NCI-H187 (cell line): ENCODE results near the gene NGEF.
"Not testable (repeated sequence)": the region's sequence is repeated elsewhere in the genome, so short reads cannot be mapped to it uniquely, and the experiment has no call there.

Source experiments
- DNase-seq, 2 experiments: peaks; one replicate each; lab custom pipeline; 2025; lab: John Stamatoyannopoulos, UW

The NGEF gene

DNA sequence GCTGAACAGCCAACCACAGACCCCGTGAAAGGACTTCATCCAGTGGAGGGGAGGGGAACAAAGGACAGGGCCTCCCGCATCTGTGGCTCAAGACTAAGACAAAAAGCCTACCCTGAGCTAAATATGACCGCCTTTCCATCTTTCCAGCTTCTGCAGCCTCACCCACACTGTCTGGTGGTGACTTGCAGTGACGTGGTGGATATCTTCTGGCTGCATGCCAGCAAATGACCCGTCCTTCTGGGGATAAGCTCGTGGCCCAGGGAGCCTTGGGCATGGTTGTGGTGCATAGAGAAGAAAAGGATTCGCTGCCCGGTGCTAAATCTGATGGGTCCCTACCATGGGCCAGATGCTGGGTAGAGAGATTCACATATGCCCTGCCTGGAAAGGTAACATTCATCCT is 8.7 kb upstream of the NGEF start:
- no peak for DNase-seq

DNA sequence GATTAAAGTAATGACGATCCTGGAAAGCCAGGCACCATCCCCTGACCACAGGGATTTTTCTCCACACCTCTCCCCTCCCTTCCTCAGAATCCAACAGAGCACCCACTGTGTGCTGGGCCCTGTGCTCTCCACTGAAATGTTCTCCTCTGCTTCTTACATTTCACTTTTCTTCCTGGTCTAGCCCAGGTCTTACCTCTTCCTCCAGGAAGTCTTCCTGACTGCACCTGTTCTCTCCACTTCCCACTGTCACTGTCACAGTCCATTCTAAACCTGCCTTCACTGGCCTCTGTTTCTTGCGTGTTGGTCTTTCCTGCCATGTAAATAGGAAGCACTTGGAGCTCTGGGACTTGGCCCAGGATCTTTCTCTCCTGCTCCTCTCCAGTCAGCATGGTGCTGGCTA is 7.4 kb upstream of the NGEF start:
- DNase-seq, result no peak

- not testable (repeated sequence) for DNase-seq
Measured at GRCh38 chr2:233019610-233020009, 6.6 kb upstream of the NGEF start.

- DNase-seq, result no peak
Measured at GRCh38 chr2:233017947-233018346, 4.9 kb upstream of the NGEF start.

GRCh38 chr2:233015019-233015645 is 2.1 kb upstream of the NGEF start:
- DNase-seq, result no peak

DNA sequence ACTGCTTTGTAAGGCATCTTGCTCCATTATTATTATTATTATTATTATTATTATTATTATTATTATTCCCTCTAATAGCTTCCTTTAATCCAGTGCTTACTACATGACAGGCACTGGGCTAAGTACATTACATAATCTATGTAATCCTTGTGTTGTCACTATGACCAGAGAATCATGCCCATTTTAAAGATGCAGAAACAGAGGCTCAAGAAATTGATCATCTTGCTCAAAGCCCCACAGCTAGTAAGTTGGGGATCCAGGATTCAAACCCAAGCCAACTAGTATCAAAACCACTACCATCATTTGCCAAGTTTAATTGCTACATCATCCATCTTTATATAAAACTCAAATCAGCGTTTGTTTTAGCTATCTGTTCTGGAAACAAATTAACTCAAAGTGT is 594 bp upstream of the NGEF start:
- no peak for DNase-seq

- no peak for DNase-seq
Measured at GRCh38 chr2:233012301-233012971, 620 bp downstream of the NGEF start.

DNA sequence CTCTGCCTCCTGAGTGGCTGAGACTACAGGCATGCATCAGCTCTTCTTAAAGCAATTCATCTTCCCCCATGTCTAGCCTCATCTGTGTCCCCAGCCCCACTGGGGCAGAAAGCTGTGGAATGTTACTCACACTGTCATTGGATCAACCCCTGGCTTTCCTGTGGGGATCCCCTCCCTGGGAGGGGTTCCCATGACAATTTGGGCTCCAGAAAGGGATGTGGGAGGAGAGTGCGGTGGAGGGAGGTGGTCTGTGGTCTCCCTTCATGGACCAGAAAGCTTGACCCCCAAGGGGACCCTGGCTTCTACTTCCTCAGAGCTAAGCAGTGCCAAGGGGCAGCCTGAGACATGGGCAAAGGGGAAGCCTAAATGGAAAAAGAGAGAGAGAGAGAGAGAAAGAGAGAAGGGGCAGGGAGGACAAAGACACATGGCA is 1.3 kb downstream of the NGEF start:
- DNase-seq, result no peak

- no peak for DNase-seq
Measured at GRCh38 chr2:233011268-233011650, 1.8 kb downstream of the NGEF start.

DNA sequence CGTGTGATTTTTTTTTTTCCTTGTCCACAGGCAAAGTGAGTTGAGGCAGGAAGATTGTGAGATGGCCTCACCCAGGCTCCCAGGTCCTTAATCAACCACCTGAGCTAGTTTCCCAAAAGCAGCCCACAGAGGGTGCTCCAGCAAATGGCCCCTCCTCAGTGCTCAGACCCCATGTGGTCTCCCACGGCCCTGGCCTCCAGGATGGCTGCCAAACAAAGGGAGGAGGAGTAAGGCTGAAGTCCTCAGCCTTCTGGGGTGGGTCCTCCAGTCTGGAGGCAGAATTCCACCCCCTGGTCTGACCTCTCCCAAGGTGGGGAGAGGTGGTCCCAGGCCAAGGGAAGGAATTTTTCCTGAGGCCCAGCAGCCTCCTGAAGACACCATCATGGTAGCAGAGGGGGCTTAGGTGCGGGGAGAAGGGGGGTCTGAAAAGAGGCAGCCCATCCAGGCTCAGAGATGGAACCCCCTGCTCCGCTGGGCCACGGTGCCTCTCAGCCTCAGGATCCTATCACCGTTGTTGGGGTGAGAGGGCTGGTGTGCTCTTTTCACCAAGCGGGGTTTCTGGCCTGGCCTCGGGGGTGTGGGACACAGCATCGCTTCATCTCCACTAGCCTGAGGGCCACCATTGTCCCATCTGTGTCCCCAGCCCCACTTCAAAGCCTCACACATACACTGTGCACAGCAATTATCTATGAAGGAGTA is 2.3 kb downstream of the NGEF start:
- DNase-seq, result no peak

- DNase-seq, result no peak
Measured at GRCh38 chr2:233009661-233010060, 3.4 kb downstream of the NGEF start.

- no peak for DNase-seq
Measured at GRCh38 chr2:233007739-233008138, 5.3 kb downstream of the NGEF start.

- no peak for DNase-seq
Measured at GRCh38 chr2:233007270-233007669, 5.8 kb downstream of the NGEF start.

DNA sequence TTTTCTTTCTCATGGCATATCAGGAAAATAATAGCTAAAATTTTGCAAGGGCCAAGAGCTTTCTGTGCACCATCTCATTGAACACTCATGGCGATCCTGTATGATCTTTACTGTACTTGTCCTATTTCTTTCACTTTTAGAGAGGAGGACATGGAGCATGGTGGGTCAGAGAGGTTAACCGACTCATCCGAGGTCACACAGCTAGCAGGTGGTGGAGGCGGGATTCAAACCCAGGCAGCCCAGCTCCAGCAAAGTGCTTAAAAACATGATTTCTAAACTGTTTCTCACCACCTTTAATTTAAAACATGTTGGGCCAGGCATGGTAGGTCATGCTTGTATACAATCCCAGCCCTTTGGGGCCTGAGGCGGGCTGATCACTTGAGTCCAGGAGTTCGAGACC is 6.4 kb downstream of the NGEF start:
- no peak for DNase-seq

DNA sequence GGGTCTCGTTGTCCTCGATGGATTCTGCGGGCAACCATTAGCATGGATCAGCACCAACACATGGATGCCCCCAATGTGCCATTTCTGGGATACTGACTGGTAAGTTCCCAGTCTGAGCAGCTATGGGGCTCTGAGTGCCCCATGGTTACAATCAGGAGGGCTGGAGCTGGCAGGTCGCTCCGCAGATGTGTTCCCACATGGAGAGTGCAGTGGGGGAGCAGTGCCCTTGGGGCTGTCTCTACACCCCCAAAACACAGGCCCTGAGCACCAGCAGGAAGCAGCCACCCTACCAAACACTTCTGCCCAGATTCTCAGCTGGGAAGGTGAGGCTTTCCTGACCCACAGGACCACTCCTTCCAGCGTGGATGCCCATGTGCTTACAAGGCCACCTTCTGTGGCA is 8.0 kb downstream of the NGEF start:
- DNase-seq, result no peak

DNA sequence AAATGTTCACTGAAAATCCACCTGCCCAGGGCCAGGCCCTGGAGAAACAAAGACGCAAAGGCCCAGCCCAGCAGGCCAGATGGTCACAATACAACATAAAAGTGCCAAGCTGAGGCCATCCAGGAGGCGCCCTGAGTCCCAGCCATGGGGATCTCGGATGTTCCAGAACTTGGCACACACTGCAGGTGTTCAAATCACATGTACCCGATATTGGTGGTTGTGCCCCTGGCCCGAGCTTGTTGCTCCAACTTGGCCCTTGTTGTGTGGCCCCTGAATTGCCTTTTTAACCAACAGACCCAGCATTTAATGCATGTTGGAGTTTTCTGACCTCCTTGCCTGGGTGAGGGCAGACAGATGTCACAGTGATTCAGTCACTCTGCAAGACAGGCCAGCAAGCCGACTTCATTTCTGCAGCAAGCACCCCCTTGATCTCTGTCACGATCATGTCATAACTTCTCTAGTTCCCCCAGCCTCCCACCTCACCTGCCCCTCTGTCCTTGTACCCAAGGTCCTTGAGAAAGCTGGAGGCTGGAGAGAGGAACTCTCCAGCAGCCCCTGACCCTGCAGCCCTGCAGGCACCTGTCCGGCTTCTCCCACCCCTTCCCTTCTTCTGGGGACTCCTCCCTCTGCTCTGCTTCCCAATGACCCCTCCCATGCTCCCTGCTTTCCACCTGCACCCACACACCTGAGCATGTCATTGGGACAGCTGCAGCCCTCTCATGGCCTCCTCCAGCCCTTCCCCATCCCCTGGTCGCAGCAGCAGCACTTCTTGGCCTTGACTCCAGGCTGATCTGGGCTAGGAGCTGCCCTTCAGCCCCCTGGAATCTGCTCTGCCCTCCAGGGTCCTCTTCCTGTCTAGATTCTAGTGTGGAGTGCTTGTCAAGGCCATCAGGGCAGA is 9.1 kb downstream of the NGEF start:
- no peak for DNase-seq

GRCh38 chr2:233002829-233003657 is 10.0 kb downstream of the NGEF start:
- DNase-seq, result no peak

- DNase-seq, result no peak
Measured at GRCh38 chr2:233000886-233001750, 11.9 kb downstream of the NGEF start.

GRCh38 chr2:232999354-232999753 is 13.7 kb downstream of the NGEF start:
- no peak for DNase-seq

DNA sequence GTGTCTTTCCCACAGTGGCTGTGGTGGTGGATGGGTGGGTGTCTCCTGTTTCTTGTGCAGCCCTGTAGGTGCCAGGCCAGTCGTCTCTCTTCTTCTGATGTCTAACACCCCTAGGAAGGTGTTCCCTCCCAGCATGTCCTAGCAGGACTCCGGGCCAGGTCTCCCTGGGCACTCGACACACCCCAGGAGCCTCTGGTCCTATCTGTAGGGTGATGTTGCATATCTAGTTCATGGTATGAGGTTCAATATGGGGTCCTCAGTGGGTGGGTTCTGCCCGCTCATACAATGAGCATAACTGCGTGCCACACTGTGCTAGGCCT is 14.4 kb downstream of the NGEF start:
- no peak for DNase-seq
